DOHH2 (cell line): ENCODE results near the gene TRIM10.

Experiments used
- EZH2phosphoT487 ChIP-seq: fragments of 200-600 bp; sonication (generic); IDR thresholded peaks from 2 replicates; pipeline ENCODE4 v1.6.1; 2017; ENCODE audit warnings: borderline replicate concordance, mild to moderate bottlenecking, antibody characterized with exemption, low read length, moderate library complexity, mixed read lengths
- TF ChIP-seq, protein P1 (sequence below): fragments of 200-600 bp; sonication (generic); IDR thresholded peaks from one replicate; pipeline ENCODE4 v1.5.1; 2014; ENCODE audit warnings: antibody characterized with exemption, mild to moderate bottlenecking, low read depth, low read length; ENCODE audit not compliant: poor library complexity, severe bottlenecking

GRCh38 chr6:30147096-30147495 is 13.9 kb downstream of the TRIM10 start:
- TF ChIP-seq EZH2phosphoT487: no peak
- TF ChIP-seq, protein P1, sequence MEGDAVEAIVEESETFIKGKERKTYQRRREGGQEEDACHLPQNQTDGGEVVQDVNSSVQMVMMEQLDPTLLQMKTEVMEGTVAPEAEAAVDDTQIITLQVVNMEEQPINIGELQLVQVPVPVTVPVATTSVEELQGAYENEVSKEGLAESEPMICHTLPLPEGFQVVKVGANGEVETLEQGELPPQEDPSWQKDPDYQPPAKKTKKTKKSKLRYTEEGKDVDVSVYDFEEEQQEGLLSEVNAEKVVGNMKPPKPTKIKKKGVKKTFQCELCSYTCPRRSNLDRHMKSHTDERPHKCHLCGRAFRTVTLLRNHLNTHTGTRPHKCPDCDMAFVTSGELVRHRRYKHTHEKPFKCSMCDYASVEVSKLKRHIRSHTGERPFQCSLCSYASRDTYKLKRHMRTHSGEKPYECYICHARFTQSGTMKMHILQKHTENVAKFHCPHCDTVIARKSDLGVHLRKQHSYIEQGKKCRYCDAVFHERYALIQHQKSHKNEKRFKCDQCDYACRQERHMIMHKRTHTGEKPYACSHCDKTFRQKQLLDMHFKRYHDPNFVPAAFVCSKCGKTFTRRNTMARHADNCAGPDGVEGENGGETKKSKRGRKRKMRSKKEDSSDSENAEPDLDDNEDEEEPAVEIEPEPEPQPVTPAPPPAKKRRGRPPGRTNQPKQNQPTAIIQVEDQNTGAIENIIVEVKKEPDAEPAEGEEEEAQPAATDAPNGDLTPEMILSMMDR: no peak
